GM23338 (cell line): ENCODE results near the gene BMX. TPM values are rescaled to one million over a fixed set of nuclear protein-coding genes. Genes with fewer than 3 reads are reported as not detected.

Source experiments
- ATAC-seq: fragments of 200-7000 bp; cut with Tn5 transposase; 3 replicates; pipeline ENCODE4 v1.9.1; 2020
- DNase-seq: peaks from one replicate; pipeline ENCODE4 v3.0.0-alpha.2; 2015; ENCODE audit warnings: low spot score
- H2AFZ ChIP-seq: fragments of 200-600 bp; sonication (generic); 2 replicates; pipeline ENCODE4 v1.8.0; 2016; ENCODE audit warnings: antibody characterized with exemption, mild to moderate bottlenecking, moderate library complexity
- H3F3A ChIP-seq: fragments of 200-600 bp; sonication (generic); replicated peaks from 2 replicates; pipeline ENCODE4 v1.8.0; 2017; ENCODE audit warnings: antibody characterized with exemption, mixed run types, low read depth
- H3K27ac ChIP-seq: fragments of 200-600 bp; sonication (generic); 2 replicates; pipeline ENCODE4 v1.6.1; 2016; ENCODE audit warnings: low read depth
- H3K27me3 ChIP-seq: fragments of 200-600 bp; sonication (generic); 2 replicates; pipeline ENCODE4 v1.8.0; 2016; ENCODE audit warnings: mild to moderate bottlenecking, mixed run types, moderate library complexity; ENCODE audit not compliant: insufficient read depth
- H3K36me3 ChIP-seq: fragments of 200-600 bp; sonication (generic); 2 replicates; pipeline ENCODE4 v1.8.0; 2016; ENCODE audit warnings: mild to moderate bottlenecking; ENCODE audit not compliant: insufficient read depth
- H3K4me1 ChIP-seq: fragments of 200-600 bp; sonication (generic); 2 replicates; pipeline ENCODE4 v1.8.0; 2016; ENCODE audit warnings: mild to moderate bottlenecking, moderate library complexity; ENCODE audit not compliant: insufficient read depth
- H3K4me2 ChIP-seq: fragments of 200-600 bp; sonication (generic); 2 replicates; pipeline ENCODE4 v1.7.1; 2017; ENCODE audit warnings: mixed run types
- H3K4me3 ChIP-seq: fragments of 200-600 bp; sonication (generic); 2 replicates; pipeline ENCODE4 v1.6.1; 2016; ENCODE audit warnings: mixed run types
- H3K79me2 ChIP-seq: fragments of 200-600 bp; sonication (generic); replicated peaks from 2 replicates; pipeline ENCODE4 v1.8.0; 2017; ENCODE audit warnings: mild to moderate bottlenecking; ENCODE audit not compliant: insufficient read depth
- H3K9me2 ChIP-seq: fragments of 200-600 bp; sonication (generic); 2 replicates; pipeline ENCODE4 v1.8.0; 2017; ENCODE audit not compliant: insufficient read depth
- H4K20me1 ChIP-seq: fragments of 200-600 bp; sonication (generic); replicated peaks from 2 replicates; pipeline ENCODE4 v1.8.0; 2017; ENCODE audit warnings: mild to moderate bottlenecking; ENCODE audit not compliant: insufficient read depth
- H3K27ac Mint-ChIP-seq: 2 replicates; pipeline ENCODE4 v1.8.0; 2020; ENCODE audit warnings: inconsistent platforms, mild to moderate bottlenecking, moderate library complexity, mixed read lengths
- H3K27me3 Mint-ChIP-seq: 3 replicates; pipeline ENCODE4 v1.8.0; 2022; ENCODE audit warnings: low read depth, mild to moderate bottlenecking, moderate library complexity, mixed read lengths, inconsistent platforms; ENCODE audit not compliant: insufficient read depth, poor library complexity
- H3K36me3 Mint-ChIP-seq: 3 replicates; pipeline ENCODE4 v1.8.0; 2021; ENCODE audit warnings: low read depth, mild to moderate bottlenecking, inconsistent platforms, moderate library complexity, mixed read lengths
- H3K4me1 Mint-ChIP-seq: 3 replicates; pipeline ENCODE4 v1.8.0; 2020; ENCODE audit warnings: mild to moderate bottlenecking, inconsistent platforms, mixed read lengths
- H3K4me3 Mint-ChIP-seq: 3 replicates; pipeline ENCODE4 v1.8.0; 2021; ENCODE audit warnings: moderate library complexity, mild to moderate bottlenecking, inconsistent platforms, mixed read lengths
- H3K9me3 Mint-ChIP-seq: 3 replicates; pipeline ENCODE4 v1.8.0; 2020; ENCODE audit warnings: moderate library complexity, mild to moderate bottlenecking, inconsistent platforms, mixed read lengths
- CTCF ChIP-seq, 2 experiments: fragments of 200-600 bp in 1 of 2; sonication (generic) in 1 of 2; conservative IDR thresholded peaks; 2 replicates each; pipeline versions ENCODE4 v1.5.1 to v1.6.1; 2016 to 2017; ENCODE audit warnings: antibody characterized with exemption in 2 of 2, low read depth in 2 of 2, mild to moderate bottlenecking in 2 of 2, moderate library complexity in 1 of 2
- EZH2 ChIP-seq: fragments of 200-600 bp; sonication (generic); IDR thresholded peaks from one replicate; pipeline ENCODE4 v1.8.0; 2017; ENCODE audit warnings: antibody characterized with exemption, mild to moderate bottlenecking, low read depth; ENCODE audit not compliant: unreplicated experiment
- EZH2phosphoT487 ChIP-seq: fragments of 200-600 bp; sonication (generic); IDR thresholded peaks from one replicate; pipeline ENCODE4 v1.8.1; 2018; ENCODE audit warnings: antibody characterized with exemption; ENCODE audit not compliant: unreplicated experiment
- STAT1 ChIP-seq: IDR thresholded peaks from one replicate; pipeline ENCODE4 v1.6.1; 2016; ENCODE audit warnings: antibody characterized with exemption; ENCODE audit not compliant: unreplicated experiment
- ZNF331 ChIP-seq: fragments of 250-450 bp; sonication (Bioruptor Pico); IDR thresholded peaks from 2 replicates; pipeline ENCODE4 v1.5.0; 2020; ENCODE audit warnings: low read depth, mild to moderate bottlenecking, moderate library complexity
- polyA plus RNA-seq: library from polyadenylated mRNA; unstranded; fragments of >200 nt; fragmentation: Nextera tagmentation; extraction: Ambion mirVana; gene quantifications from 2 replicates; pipeline ENCODE4 v1.2.1, GENCODE V29; 2016
- total RNA-seq: library from RNA; depleted of rRNA; stranded (reverse); fragments of >200 nt; shearing (Covaris generic); gene quantifications from 2 replicates; pipeline ENCODE4 v1.2.3, GENCODE V29; 2014
- TF ChIP-seq, protein P1 (sequence below): IDR thresholded peaks from 2 replicates; pipeline ENCODE4 v1.6.1; 2016; ENCODE audit warnings: antibody characterized with exemption

The BMX gene
- total and polyA plus RNA-seq, 2 experiments from 2014 or later: not detected

- Mint-ChIP-seq H3K27ac (no peak overlapping the region), H3K9me3 (no peaks in the 10 kb centered on the region), H3K36me3 (no peaks in the 10 kb centered on the region), H3K4me1 (no peaks in the 10 kb centered on the region), H3K4me3 (no peak overlapping the region), H3K27me3 (no peaks in the 10 kb centered on the region)
- H3K4me2 ChIP-seq: no peak overlapping the region
- H2AFZ ChIP-seq: no peak overlapping the region
- DNase-seq (no peak), ATAC-seq (no peak)
- TF ChIP-seq, protein P1, sequence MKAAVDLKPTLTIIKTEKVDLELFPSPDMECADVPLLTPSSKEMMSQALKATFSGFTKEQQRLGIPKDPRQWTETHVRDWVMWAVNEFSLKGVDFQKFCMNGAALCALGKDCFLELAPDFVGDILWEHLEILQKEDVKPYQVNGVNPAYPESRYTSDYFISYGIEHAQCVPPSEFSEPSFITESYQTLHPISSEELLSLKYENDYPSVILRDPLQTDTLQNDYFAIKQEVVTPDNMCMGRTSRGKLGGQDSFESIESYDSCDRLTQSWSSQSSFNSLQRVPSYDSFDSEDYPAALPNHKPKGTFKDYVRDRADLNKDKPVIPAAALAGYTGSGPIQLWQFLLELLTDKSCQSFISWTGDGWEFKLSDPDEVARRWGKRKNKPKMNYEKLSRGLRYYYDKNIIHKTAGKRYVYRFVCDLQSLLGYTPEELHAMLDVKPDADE: no peak
- TF ChIP-seq ZNF331 (CRISPR knock-in tag): no peak
- TF ChIP-seq EZH2phosphoT487: no peak
- no peaks in the 10 kb centered on the region for H3F3A ChIP-seq
- H3K9me2 ChIP-seq: no peaks in the 10 kb centered on the region
- no peak overlapping the region for H3K4me3 ChIP-seq
- H3K27ac ChIP-seq: no peak overlapping the region
- H4K20me1 ChIP-seq: no peaks in the 10 kb centered on the region
- H3K79me2 ChIP-seq: no peaks in the 10 kb centered on the region
- no peaks in the 10 kb centered on the region for H3K4me1 ChIP-seq
- no peaks in the 10 kb centered on the region for H3K36me3 ChIP-seq
- H3K27me3 ChIP-seq: no peaks in the 10 kb centered on the region
Measured at GRCh38 chrX:15512401-15512965, 11.9 kb downstream of the BMX start.

DNA sequence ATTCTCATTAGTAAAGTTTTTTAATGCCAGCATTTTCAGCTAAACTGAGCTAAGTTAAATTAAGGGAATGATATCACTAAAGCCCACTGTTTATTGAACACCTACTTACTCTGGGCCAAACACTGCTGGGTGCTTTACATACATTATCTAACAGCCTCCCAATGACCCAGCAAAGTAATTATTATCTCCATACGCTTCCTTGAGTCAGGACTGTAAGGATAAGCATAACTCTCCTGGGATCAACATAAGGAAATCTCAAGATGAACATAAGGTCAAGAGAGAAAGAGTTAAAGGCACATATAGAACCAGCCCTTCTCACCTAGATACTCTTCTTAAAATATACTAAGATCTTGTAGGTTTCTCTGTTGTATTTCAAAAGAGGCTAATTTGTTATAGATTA lies 13.7 kb downstream of the BMX start:
- H3K27ac Mint-ChIP-seq: no peak overlapping the region
- Histone ChIP-seq H3K4me2 (no peak overlapping the region), H2AFZ (no peak overlapping the region), H3K36me3 (no peaks in the 10 kb centered on the region), H3K4me3 (no peak overlapping the region), H3K27ac (no peak overlapping the region), H4K20me1 (no peaks in the 10 kb centered on the region), H3F3A (no peaks in the 10 kb centered on the region), H3K9me2 (no peaks in the 10 kb centered on the region), H3K79me2 (no peaks in the 10 kb centered on the region), H3K27me3 (no peaks in the 10 kb centered on the region), H3K4me1 (no peaks in the 10 kb centered on the region)
- ATAC-seq (no peak), DNase-seq (no peak)
- TF ChIP-seq STAT1 (no peak), EZH2 (no peak), CTCF (conservative IDR thresholded peaks at IDR 0.05; ENCODE audit: low read depth in 2 of 2) (no peak)
- TF ChIP-seq, protein P1: no peak
- H3K9me3 Mint-ChIP-seq: no peaks in the 10 kb centered on the region
- no peaks in the 10 kb centered on the region for H3K27me3 Mint-ChIP-seq
- H3K4me3 Mint-ChIP-seq: no peak overlapping the region
- no peaks in the 10 kb centered on the region for H3K36me3 Mint-ChIP-seq
- no peaks in the 10 kb centered on the region for H3K4me1 Mint-ChIP-seq
